Measurements from ENCODE around the gene ECHS1.
"Not testable (repeated sequence)": the region's sequence is repeated elsewhere in the genome, so short reads cannot be mapped to it uniquely, and the experiment has no call there.

ECHS1 gene

GRCh38 chr10:133378251-133379096, 5.3 kb upstream of the ECHS1 start:
- Histone ChIP-seq H2BK5ac (ENCODE audit: low read depth, low read length, poor library complexity) (no peak overlapping the region), H2AK5ac (ENCODE audit: low read length) (no peak overlapping the region), H3K14ac (ENCODE audit: low read length) (no peak overlapping the region), H3K79me2 (ENCODE audit: control insufficient read depth, insufficient read depth, low read length, poor library complexity) (peaks cover 2% of the 10 kb centered on the region), H3K4ac (ENCODE audit: low read depth, low read length) (no peak overlapping the region), H2AFZ (ENCODE audit: insufficient read depth, low read length, poor library complexity) (peak overlapping the region; percentile 19), H3K9me3 (ENCODE audit: insufficient read depth, low read depth, low read length) (peaks cover 6% of the 10 kb centered on the region), H3K9ac (ENCODE audit: low read length) (peak overlapping the region; percentile 43), H4K12ac (ENCODE audit: low read depth, low read length) (no peak overlapping the region), H3K4me2 (ENCODE audit: low read length) (peak overlapping the region; percentile 94), H3K36me3 (ENCODE audit: control insufficient read depth in 1 of 2, insufficient read depth in 2 of 2, low read length in 2 of 2) (no peaks in the 10 kb centered on the region), H2BK120ac (ENCODE audit: insufficient read depth, low read length, poor library complexity) (no peak overlapping the region), H3K79me1 (ENCODE audit: low read length) (no peaks in the 10 kb centered on the region), H3K23ac (ENCODE audit: low read length) (no peak overlapping the region), H3K4me1 (ENCODE audit: control insufficient read depth in 1 of 2, insufficient read depth in 2 of 2, low read length in 2 of 2) (peaks cover 3 to 4% of the 10 kb centered on the region in 2 experiments), H2BK12ac (ENCODE audit: low read length) (no peak overlapping the region), H4K8ac (ENCODE audit: low read depth, low read length) (peak overlapping the region; percentile 49), H3K18ac (ENCODE audit: low read length) (no peak overlapping the region), H4K91ac (ENCODE audit: low read depth, low read length) (no peak overlapping the region), H3K27ac (ENCODE audit: low read depth, low read length) (no peak overlapping the region), H3K27me3 (ENCODE audit: insufficient read depth, low read length) (peaks cover 8% of the 10 kb centered on the region), H3K4me3 (ENCODE audit: low read depth, low read length) (peak overlapping the region; percentile 81)
- DNase-seq: peak; percentile 15 to 56
- WGBS (ENCODE audit: extremely low coverage, insufficient coverage, insufficient read length): no CpG with 5 or more reads among the region's 90 CpGs

- Histone ChIP-seq H3K79me1 (ENCODE audit: low read length) (peaks cover 2% of the 10 kb centered on the region), H4K91ac (ENCODE audit: low read depth, low read length) (no peak overlapping the region), H3K4me1 (ENCODE audit: control insufficient read depth in 1 of 2, insufficient read depth in 2 of 2, low read length in 2 of 2) (peaks cover 3 to 4% of the 10 kb centered on the region in 2 experiments), H3K4me3 (ENCODE audit: low read depth, low read length) (peak overlapping the region; percentile 81), H3K23ac (ENCODE audit: low read length) (no peak overlapping the region), H4K12ac (ENCODE audit: low read depth, low read length) (no peak overlapping the region), H2BK120ac (ENCODE audit: insufficient read depth, low read length, poor library complexity) (no peak overlapping the region), H3K27ac (ENCODE audit: low read depth, low read length) (no peak overlapping the region), H3K4me2 (ENCODE audit: low read length) (peak overlapping the region; percentile 94), H3K27me3 (ENCODE audit: insufficient read depth, low read length) (peaks cover 8% of the 10 kb centered on the region), H2AK5ac (ENCODE audit: low read length) (no peak overlapping the region), H2BK5ac (ENCODE audit: low read depth, low read length, poor library complexity) (no peak overlapping the region), H3K36me3 (ENCODE audit: control insufficient read depth in 1 of 2, insufficient read depth in 2 of 2, low read length in 2 of 2) (no peaks in the 10 kb centered on the region), H2AFZ (ENCODE audit: insufficient read depth, low read length, poor library complexity) (peak overlapping the region; percentile 19), H3K18ac (ENCODE audit: low read length) (no peak overlapping the region), H2BK12ac (ENCODE audit: low read length) (no peak overlapping the region), H3K9me3 (ENCODE audit: insufficient read depth, low read depth, low read length) (peaks cover 6% of the 10 kb centered on the region), H3K4ac (ENCODE audit: low read depth, low read length) (no peak overlapping the region), H3K79me2 (ENCODE audit: control insufficient read depth, insufficient read depth, low read length, poor library complexity) (peaks cover 4% of the 10 kb centered on the region), H3K14ac (ENCODE audit: low read length) (no peak overlapping the region), H4K8ac (ENCODE audit: low read depth, low read length) (peak overlapping the region; percentile 1), H3K9ac (ENCODE audit: low read length) (no peak overlapping the region)
- DNase-seq: no peak
- WGBS (ENCODE audit: extremely low coverage, insufficient coverage, insufficient read length): no CpG with 5 or more reads among the region's 20 CpGs
Observed at GRCh38 chr10:133377818-133378250, 4.7 kb upstream of the ECHS1 start.

GRCh38 chr10:133377025-133377817, 4.1 kb upstream of the ECHS1 start:
- Histone ChIP-seq H3K27ac (ENCODE audit: low read depth, low read length) (no peak overlapping the region), H3K4me2 (ENCODE audit: low read length) (no peak overlapping the region), H3K18ac (ENCODE audit: low read length) (no peak overlapping the region), H3K9me3 (ENCODE audit: insufficient read depth, low read depth, low read length) (peaks cover 6% of the 10 kb centered on the region), H3K79me2 (ENCODE audit: control insufficient read depth, insufficient read depth, low read length, poor library complexity) (peaks cover 4% of the 10 kb centered on the region), H2AFZ (ENCODE audit: insufficient read depth, low read length, poor library complexity) (no peak overlapping the region), H3K14ac (ENCODE audit: low read length) (no peak overlapping the region), H2BK12ac (ENCODE audit: low read length) (no peak overlapping the region), H3K4ac (ENCODE audit: low read depth, low read length) (no peak overlapping the region), H3K79me1 (ENCODE audit: low read length) (peaks cover 2% of the 10 kb centered on the region), H3K4me1 (ENCODE audit: control insufficient read depth in 1 of 2, insufficient read depth in 2 of 2, low read length in 2 of 2) (peaks cover 7 to 8% of the 10 kb centered on the region in 2 experiments), H4K8ac (ENCODE audit: low read depth, low read length) (no peak overlapping the region), H3K36me3 (ENCODE audit: control insufficient read depth in 1 of 2, insufficient read depth in 2 of 2, low read length in 2 of 2) (no peaks in the 10 kb centered on the region), H2AK5ac (ENCODE audit: low read length) (no peak overlapping the region), H3K4me3 (ENCODE audit: low read depth, low read length) (no peak overlapping the region), H3K27me3 (ENCODE audit: insufficient read depth, low read length) (peaks cover 8% of the 10 kb centered on the region), H2BK120ac (ENCODE audit: insufficient read depth, low read length, poor library complexity) (no peak overlapping the region), H4K91ac (ENCODE audit: low read depth, low read length) (no peak overlapping the region), H4K12ac (ENCODE audit: low read depth, low read length) (no peak overlapping the region), H3K9ac (ENCODE audit: low read length) (no peak overlapping the region), H3K23ac (ENCODE audit: low read length) (no peak overlapping the region), H2BK5ac (ENCODE audit: low read depth, low read length, poor library complexity) (no peak overlapping the region)
- WGBS (ENCODE audit: extremely low coverage, insufficient coverage, insufficient read length): no CpG with 5 or more reads among the region's 30 CpGs
- DNase-seq: no peak

GRCh38 chr10:133376183-133376582, 3.0 kb upstream of the ECHS1 start:
- WGBS (ENCODE audit: extremely low coverage, insufficient coverage, insufficient read length): no CpG with 5 or more reads among the region's 5 CpGs
- H3K4ac ChIP-seq (ENCODE audit: low read depth, low read length): not testable (repeated sequence)

More at GRCh38 chr10:133376183-133376582, 3.0 kb upstream of the ECHS1 start:
- H3K4me2 ChIP-seq (ENCODE audit: low read length); H3K36me3 ChIP-seq (ENCODE audit: control insufficient read depth in 1 of 2, insufficient read depth in 2 of 2, low read length in 2 of 2); H3K79me1 ChIP-seq (ENCODE audit: low read length); H3K9ac ChIP-seq (ENCODE audit: low read length); H3K14ac ChIP-seq (ENCODE audit: low read length); DNase-seq; H3K23ac ChIP-seq (ENCODE audit: low read length); H3K79me2 ChIP-seq (ENCODE audit: control insufficient read depth, insufficient read depth, low read length, poor library complexity); H3K27ac ChIP-seq (ENCODE audit: low read depth, low read length); H3K4me3 ChIP-seq (ENCODE audit: low read depth, low read length); H2BK5ac ChIP-seq (ENCODE audit: low read depth, low read length, poor library complexity); H2AK5ac ChIP-seq (ENCODE audit: low read length); H3K18ac ChIP-seq (ENCODE audit: low read length); H3K27me3 ChIP-seq (ENCODE audit: insufficient read depth, low read length); H3K9me3 ChIP-seq (ENCODE audit: insufficient read depth, low read depth, low read length); H2BK12ac ChIP-seq (ENCODE audit: low read length); H4K8ac ChIP-seq (ENCODE audit: low read depth, low read length); H2AFZ ChIP-seq (ENCODE audit: insufficient read depth, low read length, poor library complexity); H2BK120ac ChIP-seq (ENCODE audit: insufficient read depth, low read length, poor library complexity); H4K91ac ChIP-seq (ENCODE audit: low read depth, low read length); H4K12ac ChIP-seq (ENCODE audit: low read depth, low read length): not testable (repeated sequence)
- peaks cover 9 to 11% of the 10 kb centered on the region in 2 experiments for H3K4me1 ChIP-seq (ENCODE audit: control insufficient read depth in 1 of 2, insufficient read depth in 2 of 2, low read length in 2 of 2)

All from trophoblast cell (in vitro differentiated cells and primary cell).